ENCODE measurements around the gene SLC25A24. TPM values are rescaled to one million over a fixed set of nuclear protein-coding genes. Genes with fewer than 3 reads are reported as not detected.

The SLC25A24 gene
- total and polyA plus RNA-seq, 9 of the 15 experiments (the other 6 are each of a cell fraction or from before 2014, with no cell fraction given): 6.9 to 34.9 (median 25.4) TPM

- TF ChIP-seq CUX1 (CRISPR knock-in tag; IDR thresholded peaks at IDR 0.05) (no peak), TCF15 (CRISPR knock-in tag; IDR thresholded peaks at IDR 0.05) (no peak), KAT7 (CRISPR knock-in tag; IDR thresholded peaks at IDR 0.05; ENCODE audit: borderline replicate concordance) (no peak), RBM17 (IDR thresholded peaks at IDR 0.05; ENCODE audit: borderline replicate concordance, low read depth, low read length) (no peak), IFI16 (CRISPR knock-in tag; IDR thresholded peaks at IDR 0.05) (no peak), TEAD4 (IDR thresholded peaks at IDR 0.05; ENCODE audit: low read length) (no peak; the same call in 1 of the 2 replicates), TEAD4 (CRISPR knock-in tag; IDR thresholded peaks at IDR 0.05; ENCODE audit: borderline replicate concordance) (no peak), JUNB (CRISPR knock-in tag; conservative IDR thresholded peaks at IDR 0.05) (no peak), ZBTB9 (CRISPR knock-in tag; IDR thresholded peaks at IDR 0.05) (no peak), MYNN (IDR thresholded peaks at IDR 0.05) (no peak), MYNN (CRISPR knock-in tag; IDR thresholded peaks at IDR 0.05) (no peak), PBX2 (CRISPR knock-in tag; IDR thresholded peaks at IDR 0.05; ENCODE audit: low read depth) (no peak), PBX2 (tag; conservative IDR thresholded peaks at IDR 0.05; ENCODE audit: low read depth) (no peak), TFAM (CRISPR knock-in tag; conservative IDR thresholded peaks at IDR 0.05) (no peak), E4F1 (CRISPR knock-in tag; IDR thresholded peaks at IDR 0.05; ENCODE audit: borderline replicate concordance) (no peak)
These were observed 10.0 kb downstream of the SLC25A24 start (continued) for GRCh38 chr1:108190001-108190634.

Data from K562 (cell line).